ENCODE data around the gene SS18L1.
A peak's percentile ranks its signal among the peaks of the same experiment; 100 is the strongest.

Gene SS18L1

DNA sequence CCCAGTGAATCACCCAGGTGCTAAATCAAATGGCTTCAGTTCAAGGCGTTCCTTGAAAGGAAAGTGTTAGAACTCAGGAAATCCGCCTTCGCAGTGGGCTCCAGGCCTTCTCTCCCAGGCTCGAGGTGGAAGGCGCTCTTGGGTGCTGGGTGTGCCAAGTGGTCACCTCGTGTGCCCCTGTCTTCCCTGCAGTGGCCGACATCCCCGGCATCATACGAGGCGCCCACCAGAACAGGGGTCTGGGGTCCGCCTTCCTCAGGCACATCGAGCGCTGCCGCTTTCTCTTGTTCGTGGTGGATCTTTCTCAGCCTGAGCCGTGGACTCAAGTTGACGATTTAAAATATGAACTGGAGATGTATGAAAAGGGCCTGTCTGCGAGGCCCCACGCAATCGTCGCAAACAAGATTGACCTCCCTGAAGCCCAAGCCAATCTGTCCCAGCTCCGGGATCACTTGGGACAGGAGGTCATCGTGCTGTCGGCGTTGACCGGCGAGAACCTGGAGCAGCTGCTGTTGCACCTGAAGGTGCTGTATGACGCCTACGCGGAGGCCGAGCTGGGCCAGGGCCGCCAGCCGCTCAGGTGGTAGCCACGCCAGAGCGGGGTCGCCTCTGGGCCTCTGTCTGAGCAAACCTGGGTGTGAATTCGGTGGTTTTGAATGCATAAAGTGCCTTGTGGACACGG lies 57.1 kb downstream of the SS18L1 start:
- in situ Hi-C loops (cut with MboI; ENCODE audit: low pct_unique_long_range_greater_than_20kb, low sequenced_read_pairs), result no loop called here
- DNase-seq, result no peak

DNA sequence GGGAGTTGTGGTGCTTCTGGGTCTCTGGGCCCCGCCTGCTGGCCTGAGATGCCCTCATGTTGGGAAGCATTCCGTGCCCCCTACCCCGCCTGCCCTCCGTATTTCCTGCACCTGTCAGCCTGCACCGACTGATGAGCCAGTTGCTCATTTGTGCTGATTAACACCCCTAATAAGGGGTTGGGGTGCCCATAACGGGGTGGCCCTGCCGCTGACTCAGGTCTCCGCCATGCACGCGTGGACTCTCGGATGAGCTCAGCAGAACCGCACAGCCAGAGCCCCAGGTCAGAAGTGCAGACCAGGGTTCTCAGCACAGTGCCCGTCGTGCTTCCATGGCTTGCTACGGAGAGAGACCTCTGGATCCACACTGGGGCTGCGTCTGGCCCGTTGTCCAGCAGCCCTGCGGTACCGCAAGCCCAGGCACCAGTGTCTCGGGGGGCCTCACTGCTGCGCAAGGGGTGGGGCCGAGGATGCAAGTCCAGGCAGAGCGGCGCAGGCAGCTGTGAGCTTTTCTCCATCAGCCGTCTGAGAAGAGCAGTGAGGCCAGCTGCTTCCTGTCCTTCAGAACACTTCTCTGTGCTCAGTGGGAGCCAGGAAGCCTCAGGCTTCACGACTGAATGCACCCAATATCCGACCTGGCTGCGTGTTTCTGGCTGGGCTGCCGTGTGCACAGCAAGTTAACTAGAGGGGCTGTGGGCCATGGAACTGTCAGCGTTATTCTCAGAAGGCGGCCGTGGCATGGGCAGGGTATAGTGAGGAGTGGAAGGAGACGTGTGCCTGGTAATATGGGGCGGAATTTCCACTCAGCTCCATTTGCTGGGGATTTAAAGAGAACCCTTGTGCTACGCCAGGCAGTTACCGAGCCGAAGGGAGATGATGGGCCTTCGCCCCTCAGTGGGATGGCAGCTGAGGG lies 57.9 kb downstream of the SS18L1 start:
- DNase-seq, result peak; percentile 91
- in situ Hi-C loops (cut with MboI; ENCODE audit: low pct_unique_long_range_greater_than_20kb, low sequenced_read_pairs), result no loop called here

- DNase-seq, result no peak
- in situ Hi-C loops (cut with MboI; ENCODE audit: low pct_unique_long_range_greater_than_20kb, low sequenced_read_pairs), result no loop called here
Measured at GRCh38 chr20:62202083-62202395, 58.5 kb downstream of the SS18L1 start.

DNA sequence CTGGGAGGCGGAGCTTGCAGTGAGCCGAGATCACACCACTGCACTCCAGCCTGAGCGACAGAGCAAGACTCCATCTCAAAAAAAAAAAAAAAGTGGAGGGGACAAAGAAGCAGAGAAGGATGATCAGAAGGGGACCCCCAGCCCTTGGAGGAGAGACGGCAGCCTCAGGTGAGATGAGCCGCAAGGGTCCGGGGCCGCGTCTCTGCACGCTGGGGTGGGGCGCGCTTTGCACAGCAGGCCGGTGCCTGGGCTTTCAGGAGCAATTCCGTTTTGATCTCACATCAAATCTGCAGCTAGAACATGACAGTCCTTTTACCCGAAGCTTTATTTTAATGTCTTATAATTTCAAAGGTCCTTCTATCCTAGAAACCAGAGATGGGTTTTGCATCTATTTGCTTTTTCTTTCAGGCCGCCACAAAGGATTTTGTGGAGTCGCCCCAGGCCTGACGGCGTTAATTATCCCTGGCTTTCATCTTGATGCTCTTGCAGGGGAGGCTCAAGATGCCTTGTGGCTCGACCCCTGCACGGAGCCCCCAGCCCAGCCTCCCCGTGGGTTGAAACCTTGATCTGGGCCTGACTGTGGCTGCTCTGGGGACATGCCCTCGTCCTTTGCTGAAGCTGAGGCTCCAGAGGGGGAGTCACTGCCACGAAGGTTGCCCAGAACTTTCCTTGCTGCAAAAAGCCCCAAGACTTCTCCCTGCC lies 59.3 kb downstream of the SS18L1 start:
- DNase-seq, result no peak
- in situ Hi-C loops (cut with MboI; ENCODE audit: low pct_unique_long_range_greater_than_20kb, low sequenced_read_pairs), result no loop called here

- DNase-seq, result peak; percentile 38
- in situ Hi-C loops (cut with MboI; ENCODE audit: low pct_unique_long_range_greater_than_20kb, low sequenced_read_pairs), result no loop called here
Measured at GRCh38 chr20:62203378-62204030, 59.9 kb downstream of the SS18L1 start.

DNA sequence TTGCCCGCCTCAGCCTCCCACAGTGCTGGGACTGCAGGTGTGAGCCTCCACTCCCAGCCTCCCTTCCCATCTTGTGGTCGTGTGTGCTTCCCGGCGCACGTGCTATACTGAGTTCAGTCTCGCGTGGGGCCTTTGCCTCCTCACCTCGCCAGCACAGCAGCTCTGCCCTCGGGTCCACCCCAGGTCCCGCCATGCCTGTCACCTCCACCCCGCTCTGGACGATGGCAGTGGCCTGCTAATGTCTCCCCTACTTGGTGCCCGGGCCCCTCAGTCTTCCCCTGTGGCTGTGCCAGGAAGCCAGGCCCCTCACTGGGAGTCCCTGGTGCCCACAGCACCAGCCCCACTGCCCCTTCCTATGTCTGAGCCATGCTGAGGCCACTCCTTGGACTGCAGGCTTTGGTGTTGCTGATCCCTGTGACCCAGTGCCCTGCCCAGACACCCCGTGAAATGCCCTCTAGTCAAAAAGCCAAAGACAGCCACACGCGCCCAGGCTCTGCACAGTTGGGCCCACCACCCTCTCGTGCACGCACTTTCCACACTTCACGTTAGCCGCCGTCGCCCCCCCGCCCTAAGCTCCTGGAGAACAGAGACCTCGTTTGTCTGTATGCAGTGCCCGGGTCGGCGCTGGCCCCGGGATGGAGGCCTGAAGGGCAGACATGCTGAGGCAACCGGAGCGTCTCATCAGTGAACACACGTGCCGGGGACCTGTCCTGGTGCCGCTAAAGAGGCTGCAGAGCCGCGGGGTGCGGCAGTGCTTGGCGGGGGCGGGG lies 62.2 kb downstream of the SS18L1 start:
- in situ Hi-C loops (cut with MboI; ENCODE audit: low pct_unique_long_range_greater_than_20kb, low sequenced_read_pairs), result no loop called here
- no peak for DNase-seq

DNA sequence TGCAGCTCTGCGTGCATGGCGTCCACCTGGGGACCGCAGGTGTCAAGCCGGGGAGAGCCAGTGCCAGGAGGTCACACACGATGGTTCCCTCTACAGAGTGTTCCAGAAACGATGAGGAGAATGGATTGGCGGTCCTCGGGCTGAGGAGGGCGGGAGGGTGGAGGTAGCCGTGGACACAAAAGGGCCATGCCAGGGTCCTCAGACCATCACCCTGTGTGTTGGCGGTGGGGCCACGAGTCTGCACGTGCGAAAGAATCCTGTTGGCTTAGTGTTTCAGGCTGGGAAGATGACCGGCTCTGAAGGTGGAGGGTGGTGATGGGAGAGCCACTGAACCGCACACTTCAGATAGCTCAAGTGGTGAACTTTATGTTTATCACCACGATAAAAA lies 62.8 kb downstream of the SS18L1 start:
- in situ Hi-C loops (cut with MboI; ENCODE audit: low pct_unique_long_range_greater_than_20kb, low sequenced_read_pairs), result no loop called here
- no peak for DNase-seq

DNA sequence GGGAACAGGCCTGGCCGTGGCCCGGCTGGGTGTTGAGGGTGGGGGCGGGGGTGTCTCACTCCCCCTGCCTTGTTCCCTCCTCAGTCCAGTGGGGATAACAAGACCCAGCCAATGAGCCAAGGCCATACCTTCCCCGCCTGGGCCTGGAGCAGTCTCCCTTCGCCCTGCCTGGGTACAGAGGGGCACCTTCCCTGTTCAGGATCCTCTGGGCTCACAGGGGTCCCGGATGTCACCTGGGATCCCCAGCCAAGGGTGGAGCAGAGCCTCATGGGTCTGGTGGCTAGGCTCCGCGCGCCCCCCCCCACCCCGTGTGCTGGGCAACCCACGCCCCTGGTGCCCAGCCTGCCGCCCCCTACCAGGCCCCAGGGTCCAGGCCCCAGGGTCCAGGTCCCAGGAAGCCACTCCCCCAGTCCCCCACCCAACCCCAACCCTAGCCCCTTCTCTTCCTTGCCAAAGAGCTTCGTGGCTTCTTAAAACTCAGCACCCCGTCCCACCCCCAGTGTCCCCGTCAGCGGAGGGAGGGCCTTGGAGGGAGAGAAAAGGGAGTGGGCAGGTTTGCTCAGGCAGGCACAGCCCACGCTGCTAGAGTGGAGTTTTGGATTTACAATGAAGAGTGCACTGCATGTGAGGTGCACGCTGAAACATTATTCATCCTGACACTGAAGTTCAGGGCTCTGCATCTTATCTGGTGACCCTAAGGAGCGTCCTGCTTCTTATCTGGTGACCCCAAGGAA lies 64.7 kb downstream of the SS18L1 start:
- DNase-seq, result no peak
- in situ Hi-C loops (cut with MboI; ENCODE audit: low pct_unique_long_range_greater_than_20kb, low sequenced_read_pairs), result no loop called here

- in situ Hi-C loops (cut with MboI; ENCODE audit: low pct_unique_long_range_greater_than_20kb, low sequenced_read_pairs), result no loop called here
- peak; percentile 28 for DNase-seq
Measured at GRCh38 chr20:62208795-62209755, 65.5 kb downstream of the SS18L1 start.

DNA sequence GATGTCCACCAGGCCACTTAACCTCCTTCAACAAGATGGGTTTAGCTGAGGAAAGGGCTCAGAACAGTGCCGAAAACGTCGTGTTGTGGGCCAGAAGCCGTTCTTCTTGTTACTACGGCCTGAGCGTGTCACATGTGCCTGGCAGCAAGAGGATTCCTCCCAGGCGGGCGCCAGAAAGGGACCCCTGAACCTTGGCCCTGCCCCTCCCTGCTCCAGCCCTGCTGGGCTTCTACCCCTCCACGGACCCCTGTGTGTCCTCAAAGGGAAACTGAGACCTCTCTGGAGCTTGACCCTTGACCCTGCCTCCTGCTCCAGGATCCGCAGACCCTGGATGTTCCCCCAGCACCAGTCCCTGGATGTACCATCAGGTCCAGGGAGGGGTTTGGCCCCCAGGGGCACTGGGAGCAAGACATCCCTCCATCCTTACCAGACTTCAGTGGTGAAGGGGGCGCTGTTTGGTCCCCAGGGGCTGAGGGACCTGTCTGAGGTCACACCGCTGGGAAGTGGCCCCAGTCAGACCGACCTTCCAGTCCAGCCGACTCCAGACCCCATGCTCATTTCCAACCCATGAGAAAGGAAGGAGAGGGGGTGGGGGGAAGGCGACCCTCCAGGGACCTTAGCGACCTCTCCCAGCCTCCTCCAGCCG lies 66.4 kb downstream of the SS18L1 start:
- in situ Hi-C loops (cut with MboI; ENCODE audit: low pct_unique_long_range_greater_than_20kb, low sequenced_read_pairs), result no loop called here
- no peak for DNase-seq

DNA sequence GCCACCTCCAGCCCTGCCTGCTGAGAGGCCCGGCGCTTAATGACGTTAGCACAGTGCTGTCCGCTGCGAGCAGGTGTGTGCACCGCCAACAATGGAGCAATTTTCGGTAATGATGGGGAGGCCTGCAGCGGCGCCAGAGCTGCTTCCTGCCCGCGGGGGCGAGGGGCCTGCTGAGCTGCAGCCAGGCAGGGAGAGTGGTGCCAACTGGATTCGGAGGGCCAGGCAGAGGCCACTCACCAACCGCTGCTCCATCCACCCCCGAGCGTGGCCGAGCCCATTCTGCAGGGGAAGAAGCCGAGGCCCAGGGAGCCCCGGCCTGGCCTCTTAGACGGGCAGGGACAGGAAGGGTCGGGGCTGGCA lies 66.9 kb downstream of the SS18L1 start:
- in situ Hi-C loops (cut with MboI; ENCODE audit: low pct_unique_long_range_greater_than_20kb, low sequenced_read_pairs), result no loop called here
- no peak for DNase-seq

DNA sequence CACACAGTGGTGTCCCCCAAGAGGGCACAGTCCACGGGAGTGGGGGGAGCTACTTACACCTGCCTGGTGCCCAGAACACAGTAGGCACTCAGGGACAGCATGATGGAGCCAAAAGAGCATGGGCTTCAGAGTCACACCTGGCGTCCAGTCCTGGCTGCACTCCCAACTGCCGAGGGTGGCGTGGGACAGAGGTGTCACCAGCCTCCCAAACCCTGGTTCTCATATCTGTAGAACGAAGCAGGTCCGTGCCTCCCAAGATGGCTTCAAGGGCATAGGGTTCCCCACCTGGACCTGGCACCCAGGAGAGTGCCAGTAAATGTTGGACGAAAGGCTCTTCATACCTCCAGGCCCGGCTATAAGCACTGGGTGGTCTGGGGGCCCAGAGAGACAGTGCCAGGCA lies 67.6 kb downstream of the SS18L1 start:
- in situ Hi-C loops (cut with MboI; ENCODE audit: low pct_unique_long_range_greater_than_20kb, low sequenced_read_pairs), result no loop called here

GRCh38 chr20:62211769-62212288 lies 68.3 kb downstream of the SS18L1 start:
- DNase-seq, result no peak
- in situ Hi-C loops (cut with MboI; ENCODE audit: low pct_unique_long_range_greater_than_20kb, low sequenced_read_pairs), result no loop called here

More for the DNA sequence above, 67.6 kb downstream of the SS18L1 start:
- no peak for DNase-seq

GRCh38 chr20:62212299-62212698 lies 68.7 kb downstream of the SS18L1 start:
- in situ Hi-C loops (cut with MboI; ENCODE audit: low pct_unique_long_range_greater_than_20kb, low sequenced_read_pairs), result no loop called here
- DNase-seq, result no peak

GRCh38 chr20:62214067-62214466 lies 70.5 kb downstream of the SS18L1 start:
- DNase-seq, result no peak
- in situ Hi-C loops (cut with MboI; ENCODE audit: low pct_unique_long_range_greater_than_20kb, low sequenced_read_pairs), result no loop called here

GRCh38 chr20:62215020-62215990 lies 71.7 kb downstream of the SS18L1 start:
- in situ Hi-C loops (cut with MboI; ENCODE audit: low pct_unique_long_range_greater_than_20kb, low sequenced_read_pairs), result no loop called here
- DNase-seq, result no peak

Data from KBM-7 (cell line).